Lung (tissue), 12 donors: ENCODE results near the gene TMEM145. TPM values are rescaled to one million over a fixed set of nuclear protein-coding genes. Genes with fewer than 3 reads are reported as not detected.

Source experiments
- ATAC-seq: fragments of 200-7000 bp; cut with Tn5 transposase; one replicate; pipeline ENCODE4 v1.9.1; 2020; ENCODE audit warnings: moderate number of reproducible peaks; ENCODE audit not compliant: insufficient read depth, low FRiP score
- DNase-seq, 3 donors: peaks; one replicate each; pipeline ENCODE4 v3.0.0-alpha.2; 2013 to 2017
- H3K27ac ChIP-seq, 2 donors: one replicate each; pipeline ENCODE4 v1.5.1; 2013; ENCODE audit warnings: mild to moderate bottlenecking in 2 of 2, moderate library complexity in 2 of 2, control low read depth in 1 of 2, inconsistent platforms in 1 of 2, low read depth in 1 of 2, low read length in 1 of 2
- H3K27me3 ChIP-seq, 3 donors: one replicate each; pipeline ENCODE4 v1.5.1; 2013; ENCODE audit warnings: low read length in 2 of 3; ENCODE audit not compliant: control insufficient read depth in 3 of 3, insufficient read depth in 3 of 3
- H3K36me3 ChIP-seq, 4 donors: one replicate each; pipeline ENCODE4 v1.5.1; 2013; ENCODE audit warnings: low read length in 4 of 4, mild to moderate bottlenecking in 1 of 4, moderate library complexity in 1 of 4; ENCODE audit not compliant: control insufficient read depth in 4 of 4, insufficient read depth in 4 of 4
- H3K4me1 ChIP-seq, 5 donors: one replicate each; pipeline ENCODE4 v1.5.1; 2013; ENCODE audit warnings: low read length in 5 of 5, mild to moderate bottlenecking in 2 of 5, moderate library complexity in 1 of 5; ENCODE audit not compliant: control insufficient read depth in 5 of 5, insufficient read depth in 5 of 5
- H3K4me3 ChIP-seq: one replicate; pipeline ENCODE4 v1.5.1; 2013; ENCODE audit warnings: mild to moderate bottlenecking, control low read depth, moderate library complexity
- H3K9ac ChIP-seq, 2 donors: one replicate each; pipeline ENCODE4 v1.5.1; 2013; ENCODE audit warnings: low read length in 2 of 2, control low read depth in 1 of 2; ENCODE audit not compliant: insufficient read depth in 1 of 2
- H3K9me3 ChIP-seq, 4 donors: one replicate each; pipeline ENCODE4 v1.5.1; 2013; ENCODE audit warnings: low read length in 3 of 4, mild to moderate bottlenecking in 1 of 4, moderate library complexity in 1 of 4; ENCODE audit not compliant: control insufficient read depth in 4 of 4, insufficient read depth in 3 of 4
- WGBS, 2 donors: extraction: QIAGEN DNeasy Blood & Tissue Kit; methylation state at CpG; one replicate each; pipeline ENCODE4 v1.1.7; 2013; 5-methylcytosine and 5-hydroxymethylcytosine counted together
- polyA plus RNA-seq, 2 donors: library from polyadenylated mRNA; stranded (reverse); fragments of 200-250 nt; gene quantifications; one replicate each; pipeline ENCODE4 v1.2.1, GENCODE V29; 2013
- total RNA-seq, 2 donors: library from RNA; depleted of rRNA in 1 of 2; stranded (reverse); fragments of >200 nt in 1 of 2; gene quantifications; one replicate each; pipeline ENCODE4 v1.2.1, GENCODE V29; 2014 to 2021
- TF ChIP-seq, protein P1 (sequence below): IDR thresholded peaks from 2 replicates; pipeline ENCODE4 v1.5.1; 2012; ENCODE audit warnings: mild to moderate bottlenecking; ENCODE audit errors: control extremely low read depth, extremely low read depth
- donor health status: control.
- donor health status: control.
- donor health status: Bipolar disorder and iron deficiency.
- donor health status: healthy.
- donor health status: DM: yes; HTN: yes; CAD: no.

Gene TMEM145
- total and polyA plus RNA-seq, 4 donors: 0.12 to 0.95 (median 0.40) TPM; not detected in 1

DNA sequence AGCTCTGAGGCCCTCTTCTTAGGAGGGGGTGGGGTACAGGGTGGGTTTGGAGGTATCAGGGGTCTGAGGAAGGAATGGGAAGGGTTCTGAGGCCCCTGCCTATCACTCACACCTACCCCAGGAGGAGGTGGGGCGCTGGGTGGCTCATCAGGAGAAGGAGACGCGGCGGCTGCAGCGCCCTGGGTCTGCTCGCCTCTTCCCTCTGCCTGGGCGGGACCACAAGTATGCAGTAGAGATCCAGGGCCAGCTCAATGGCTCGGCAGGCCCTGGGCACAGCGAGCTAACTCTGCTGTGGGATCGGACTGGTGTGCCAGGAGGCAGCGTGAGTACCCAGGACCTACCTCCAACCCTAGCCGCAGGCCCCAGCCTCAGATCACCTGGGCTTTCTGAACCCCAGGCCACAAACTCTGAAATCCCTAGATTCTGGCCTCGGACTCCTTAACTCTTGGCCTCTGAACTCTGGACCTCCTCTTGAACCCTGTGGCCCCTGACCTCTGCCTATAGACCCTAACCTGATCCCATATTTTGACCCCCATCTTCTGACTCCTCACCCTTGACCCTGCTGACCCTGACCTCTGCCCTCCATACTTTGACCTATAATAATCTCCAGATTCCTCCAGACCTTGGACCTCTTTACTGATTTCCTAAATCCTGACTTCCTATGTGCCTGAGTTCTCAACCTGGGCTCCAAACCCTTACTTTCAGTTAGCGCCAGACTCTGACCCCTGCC, 36.4 kb downstream of the TMEM145 start:
- TF ChIP-seq, protein P1, sequence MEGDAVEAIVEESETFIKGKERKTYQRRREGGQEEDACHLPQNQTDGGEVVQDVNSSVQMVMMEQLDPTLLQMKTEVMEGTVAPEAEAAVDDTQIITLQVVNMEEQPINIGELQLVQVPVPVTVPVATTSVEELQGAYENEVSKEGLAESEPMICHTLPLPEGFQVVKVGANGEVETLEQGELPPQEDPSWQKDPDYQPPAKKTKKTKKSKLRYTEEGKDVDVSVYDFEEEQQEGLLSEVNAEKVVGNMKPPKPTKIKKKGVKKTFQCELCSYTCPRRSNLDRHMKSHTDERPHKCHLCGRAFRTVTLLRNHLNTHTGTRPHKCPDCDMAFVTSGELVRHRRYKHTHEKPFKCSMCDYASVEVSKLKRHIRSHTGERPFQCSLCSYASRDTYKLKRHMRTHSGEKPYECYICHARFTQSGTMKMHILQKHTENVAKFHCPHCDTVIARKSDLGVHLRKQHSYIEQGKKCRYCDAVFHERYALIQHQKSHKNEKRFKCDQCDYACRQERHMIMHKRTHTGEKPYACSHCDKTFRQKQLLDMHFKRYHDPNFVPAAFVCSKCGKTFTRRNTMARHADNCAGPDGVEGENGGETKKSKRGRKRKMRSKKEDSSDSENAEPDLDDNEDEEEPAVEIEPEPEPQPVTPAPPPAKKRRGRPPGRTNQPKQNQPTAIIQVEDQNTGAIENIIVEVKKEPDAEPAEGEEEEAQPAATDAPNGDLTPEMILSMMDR: no peak
- Histone ChIP-seq H3K4me1 (no peaks in the 10 kb centered on the region), H3K9me3 (no peaks in the 10 kb centered on the region), H3K27ac (no peak overlapping the region), H3K36me3 (peaks cover 0 to 21% (median 16%) of the 10 kb centered on the region in 4 donors), H3K4me3 (no peak overlapping the region), H3K27me3 (no peaks in the 10 kb centered on the region), H3K9ac (no peak overlapping the region)
- DNase-seq: no peak
- ATAC-seq: no peak
- WGBS, 2 donors: 94 to 98% methylated on average over 14 of the region's 14 CpGs

DNA sequence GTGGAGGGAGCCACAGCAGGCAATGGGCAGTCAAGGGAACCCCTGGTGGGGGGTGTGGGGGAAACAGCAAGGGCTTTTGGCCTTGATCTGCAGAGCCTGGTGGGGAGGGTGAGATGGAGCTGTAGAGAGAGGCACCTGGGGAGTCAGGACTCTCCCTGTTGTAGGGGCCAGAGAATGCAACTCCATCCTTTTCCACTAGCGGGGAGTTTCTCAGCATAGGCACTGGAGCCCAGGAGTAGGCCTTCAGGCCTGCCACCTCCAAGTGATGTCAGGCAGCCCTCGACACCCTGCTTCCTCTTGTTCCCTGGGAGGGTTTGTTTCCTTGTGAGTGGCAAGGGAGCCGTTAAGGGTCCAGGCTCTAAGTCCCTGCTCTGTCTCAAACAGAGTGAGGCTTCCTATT, 37.3 kb downstream of the TMEM145 start:
- no peak for DNase-seq
- Histone ChIP-seq H3K27me3 (no peaks in the 10 kb centered on the region), H3K9ac (no peak overlapping the region), H3K9me3 (no peaks in the 10 kb centered on the region), H3K36me3 (peaks cover 0 to 18% (median 16%) of the 10 kb centered on the region in 4 donors), H3K4me1 (no peaks in the 10 kb centered on the region), H3K4me3 (no peak overlapping the region), H3K27ac (no peak overlapping the region)
- 89 to 98% methylated on average over 3 of the region's 3 CpGs for WGBS, 2 donors
- TF ChIP-seq, protein P1: no peak
- ATAC-seq: no peak

DNA sequence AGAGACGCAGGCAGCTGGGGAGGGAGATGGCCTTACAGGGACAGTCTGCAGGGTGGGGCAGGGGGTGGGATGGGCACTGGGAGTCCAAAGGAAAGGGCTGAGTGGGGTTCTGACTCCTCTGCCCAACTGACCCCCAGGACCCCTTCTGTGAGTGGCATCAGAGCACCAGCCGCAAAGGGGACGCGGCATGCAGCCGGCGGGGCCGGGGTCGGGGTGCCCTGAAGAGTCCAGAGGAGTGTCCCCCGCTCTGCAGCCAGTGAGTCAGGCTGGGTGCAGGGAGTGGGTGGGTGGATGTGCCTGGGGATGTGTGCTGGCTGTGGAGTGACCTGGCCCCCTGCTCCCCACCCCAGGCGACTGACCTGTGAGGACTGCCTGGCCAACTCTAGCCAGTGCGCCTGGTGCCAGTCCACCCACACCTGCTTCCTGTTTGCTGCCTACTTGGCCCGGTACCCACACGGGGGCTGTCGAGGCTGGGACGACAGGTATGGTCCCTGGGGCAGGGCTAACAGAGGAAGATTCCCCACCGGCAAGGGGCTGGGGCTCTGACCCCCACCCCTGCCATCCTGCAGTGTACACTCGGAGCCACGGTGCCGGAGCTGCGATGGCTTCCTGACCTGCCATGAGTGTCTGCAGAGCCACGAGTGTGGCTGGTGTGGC, 38.1 kb downstream of the TMEM145 start:
- peaks cover 4 to 25% (median 16%) of the 10 kb centered on the region in 4 donors for H3K36me3 ChIP-seq
- WGBS, 2 donors: 91 to 95% methylated on average over 21 of the region's 21 CpGs
- no peaks in the 10 kb centered on the region for H3K9me3 ChIP-seq
- H3K4me3 ChIP-seq: no peak overlapping the region
- no peaks in the 10 kb centered on the region for H3K27me3 ChIP-seq
- H3K9ac ChIP-seq: no peak overlapping the region
- no peak for DNase-seq
- no peak for ATAC-seq
- no peaks in the 10 kb centered on the region for H3K4me1 ChIP-seq
- TF ChIP-seq, protein P1: no peak
- no peak overlapping the region for H3K27ac ChIP-seq
